Measurements from ENCODE around the gene PHPT1.

The PHPT1 gene

GRCh38 chr9:136898483-136899100 is 49.4 kb downstream of the PHPT1 start:
- Mint-ChIP-seq H3K27ac (peak overlapping the region; percentile 40), H3K4me3 (no peak overlapping the region), H3K36me3 (peaks cover 87% of the 10 kb centered on the region), H3K4me1 (peaks cover 53% of the 10 kb centered on the region), H3K9me3 (no peaks in the 10 kb centered on the region)
- ATAC-seq (no peak), DNase-seq (ENCODE audit: low spot score in 2 of 2) (no peak)

- no peak for DNase-seq (ENCODE audit: low spot score in 2 of 2)
- H3K9me3 Mint-ChIP-seq, result no peaks in the 10 kb centered on the region
- H3K27ac Mint-ChIP-seq, result peak overlapping the region; percentile 89
- H3K36me3 Mint-ChIP-seq, result peaks cover 89% of the 10 kb centered on the region
- H3K4me1 Mint-ChIP-seq, result peaks cover 50% of the 10 kb centered on the region
- no peak for ATAC-seq
- no peak overlapping the region for H3K4me3 Mint-ChIP-seq
These were observed 50.0 kb downstream of the PHPT1 start for GRCh38 chr9:136899196-136899595.

GRCh38 chr9:136900556-136900955 is 51.3 kb downstream of the PHPT1 start:
- H3K9me3 Mint-ChIP-seq, result no peaks in the 10 kb centered on the region
- ATAC-seq, result no peak
- peaks cover 89% of the 10 kb centered on the region for H3K36me3 Mint-ChIP-seq
- H3K27ac Mint-ChIP-seq, result peak overlapping the region; percentile 89
- H3K4me1 Mint-ChIP-seq, result peaks cover 53% of the 10 kb centered on the region
- no peak for DNase-seq (ENCODE audit: low spot score in 2 of 2)
- peak overlapping the region; percentile 69 for H3K4me3 Mint-ChIP-seq
